PC-3 (cell line): ENCODE results near the gene CFAP58. TPM values are rescaled to one million over a fixed set of nuclear protein-coding genes. Genes with fewer than 3 reads are reported as not detected.

Experiments used
- ATAC-seq: fragments of 200-7000 bp; cut with Tn5 transposase; 2 replicates; pipeline ENCODE4 v1.9.1; 2020; ENCODE audit warnings: mild to moderate bottlenecking, moderate library complexity
- BruUV-seq: library from RNA; stranded (reverse); fragments of 400-500 nt; replicated peaks from 2 replicates; lab custom pipeline; 2021; lab: Mats Ljungman, UMichigan
- CTCF ChIA-PET: fragments of 300-600 bp; sonication (Branson Sonifier 250); formaldehyde crosslinking; loops from one replicate; lab custom pipeline; 2022; ENCODE audit warnings: antibody characterized with exemption; lab: Charles Lee
- POLR2A ChIA-PET: fragments of 300-600 bp; sonication (Branson Sonifier 250); formaldehyde crosslinking; loops from one replicate; lab custom pipeline; 2022; ENCODE audit warnings: antibody characterized with exemption; ENCODE audit not compliant: unreplicated experiment; lab: Charles Lee
- DNase-seq: peaks from one replicate; pipeline ENCODE4 v3.0.0-alpha.2; 2015
- H2AFZ ChIP-seq: fragments of 300-600 bp; sonication (generic); 2 replicates; pipeline ENCODE4 v1.6.0; 2016; ENCODE audit warnings: antibody characterized with exemption, low read length
- H3F3A ChIP-seq: fragments of 300-600 bp; sonication (generic); one replicate; pipeline ENCODE4 v1.6.0; 2017; ENCODE audit warnings: antibody characterized with exemption, low read length, control low read depth, mild to moderate bottlenecking; ENCODE audit not compliant: unreplicated experiment
- H3K27ac ChIP-seq: fragments of 300-600 bp; sonication (generic); 2 replicates; pipeline ENCODE4 v1.5.1; 2016; ENCODE audit warnings: mild to moderate bottlenecking, low read length
- H3K27me3 ChIP-seq: fragments of 300-600 bp; sonication (generic); 2 replicates; pipeline ENCODE4 v1.6.1; 2016; ENCODE audit warnings: low read length, mixed read lengths
- H3K36me3 ChIP-seq: fragments of 300-600 bp; sonication (generic); 2 replicates; pipeline ENCODE4 v1.6.1; 2016; ENCODE audit warnings: low read depth, mixed run types, low read length, mixed read lengths
- H3K4me1 ChIP-seq: fragments of 300-600 bp; sonication (generic); 2 replicates; pipeline ENCODE4 v1.5.1; 2016; ENCODE audit warnings: low read length; ENCODE audit not compliant: insufficient read depth
- H3K4me2 ChIP-seq: fragments of 300-600 bp; sonication (generic); 2 replicates; pipeline ENCODE4 v1.6.0; 2016; ENCODE audit warnings: low read length
- H3K4me3 ChIP-seq: fragments of 300-600 bp; sonication (generic); 2 replicates; pipeline ENCODE4 v1.5.1; 2016; ENCODE audit warnings: mild to moderate bottlenecking, low read length, mixed read lengths
- H3K79me2 ChIP-seq: fragments of 300-600 bp; sonication (generic); 2 replicates; pipeline ENCODE4 v1.6.1; 2017; ENCODE audit warnings: low read length, mixed read lengths
- H3K9ac ChIP-seq: fragments of 300-600 bp; sonication (generic); 2 replicates; pipeline ENCODE4 v1.6.0; 2016; ENCODE audit warnings: mild to moderate bottlenecking, low read length
- H3K9me2 ChIP-seq: fragments of 300-600 bp; sonication (generic); replicated peaks from 2 replicates; pipeline ENCODE4 v1.6.1; 2016; ENCODE audit warnings: mixed run types, low read length, mixed read lengths
- H3K9me3 ChIP-seq: fragments of 300-600 bp; sonication (generic); 2 replicates; pipeline ENCODE4 v1.6.1; 2016; ENCODE audit warnings: low read length, mixed read lengths
- H4K20me1 ChIP-seq: fragments of 300-600 bp; sonication (generic); 2 replicates; pipeline ENCODE4 v1.6.1; 2016; ENCODE audit warnings: low read length, mixed read lengths
- CTCF ChIP-seq: fragments of 300-600 bp; sonication (generic); conservative IDR thresholded peaks from 2 replicates; pipeline ENCODE4 v1.5.1; 2017; ENCODE audit warnings: antibody characterized with exemption, low read depth, mild to moderate bottlenecking, low read length
- EZH2 ChIP-seq: fragments of 300-600 bp; sonication (generic); IDR thresholded peaks from one replicate; pipeline ENCODE4 v1.6.1; 2017; ENCODE audit warnings: antibody characterized with exemption, mild to moderate bottlenecking, low read length; ENCODE audit not compliant: unreplicated experiment
- EZH2phosphoT487 ChIP-seq: fragments of 300-600 bp; sonication (generic); IDR thresholded peaks from 2 replicates; pipeline ENCODE4 v1.6.1; 2018; ENCODE audit warnings: mild to moderate bottlenecking, antibody characterized with exemption, low read length, borderline replicate concordance
- intact Hi-C: fragments of 100-400 bp; cut with micrococcal nuclease; formaldehyde crosslinking; loops from 2 replicates; pipeline ENCODE4 v1.9.0; 2023
- total RNA-seq: library from RNA; depleted of rRNA; stranded (reverse); fragments of >200 nt; gene quantifications from 2 replicates; pipeline ENCODE4 v1.2.3, GENCODE V29; 2014

Gene CFAP58
- total RNA-seq, 1 experiment from 2014 or later = 0.26 TPM

- Histone ChIP-seq H3F3A (no peaks in the 10 kb centered on the region), H3K9ac (no peak overlapping the region), H3K4me2 (no peak overlapping the region), H3K79me2 (peaks cover 60% of the 10 kb centered on the region), H3K4me1 (peaks cover 16% of the 10 kb centered on the region), H3K36me3 (peaks cover 17% of the 10 kb centered on the region), H2AFZ (no peak overlapping the region), H3K9me2 (no peaks in the 10 kb centered on the region), H3K9me3 (no peaks in the 10 kb centered on the region), H3K4me3 (no peak overlapping the region), H3K27me3 (no peaks in the 10 kb centered on the region), H3K27ac (no peak overlapping the region), H4K20me1 (peaks cover 20% of the 10 kb centered on the region; the same call in 1 of the 2 replicates)
- ATAC-seq (no peak), DNase-seq (no peak)
- ChIA-PET POLR2A (no interaction called here), CTCF (no interaction called here)
- no TSS peak for BruUV-seq
- TF ChIP-seq EZH2phosphoT487 (no peak), CTCF (no peak), EZH2 (no peak)
- intact Hi-C loops = no loop called here
These were observed 37.1 kb upstream of the CFAP58 start for GRCh38 chr10:104316321-104317099.

GRCh38 chr10:104317269-104317710 lies 36.3 kb upstream of the CFAP58 start:
- Histone ChIP-seq H2AFZ (no peak overlapping the region), H3K4me2 (peak overlapping the region; percentile 45; the same call in 1 of the 2 replicates)
- BruUV-seq = no TSS peak

More at GRCh38 chr10:104317269-104317710, 36.3 kb upstream of the CFAP58 start:
- DNase-seq = no peak
- Histone ChIP-seq H3K9ac (no peak overlapping the region), H3K9me2 (no peaks in the 10 kb centered on the region), H3K36me3 (peaks cover 17% of the 10 kb centered on the region), H3K9me3 (no peaks in the 10 kb centered on the region), H3K79me2 (peaks cover 68% of the 10 kb centered on the region), H3F3A (no peaks in the 10 kb centered on the region), H3K27ac (peak overlapping the region; percentile 31; the same call in 1 of the 2 replicates), H4K20me1 (peaks cover 23% of the 10 kb centered on the region; the same call in 1 of the 2 replicates), H3K4me3 (no peak overlapping the region), H3K4me1 (peaks cover 16% of the 10 kb centered on the region), H3K27me3 (no peaks in the 10 kb centered on the region)
- ChIA-PET CTCF (no interaction called here), POLR2A (no interaction called here)
- ATAC-seq = 0 out of 2 replicates have a peak, but pooled peaks have one; percentile 7
- no peak for TF ChIP-seq EZH2phosphoT487
- no peak for TF ChIP-seq CTCF
- no peak for TF ChIP-seq EZH2
- intact Hi-C loops = no loop called here
